Fibroblast of lung (primary cell): Measurements from ENCODE around the gene MRPL37.

Source experiments
- EZH2 ChIP-seq: IDR thresholded peaks from 2 replicates; pipeline ENCODE4 v1.5.1; 2012; ENCODE audit warnings: low read length, control low read depth, mild to moderate bottlenecking; ENCODE audit errors: missing control alignments
- TF ChIP-seq, protein P1 (sequence below), 2 donors: IDR thresholded peaks in 1 of 2; conservative IDR thresholded peaks in 1 of 2; 1 replicate in 1 of 2; 2 replicates in 1 of 2; pipeline ENCODE4 v1.5.1; 2011 to 2012; ENCODE audit warnings: low read length in 2 of 2, control low read depth in 1 of 2, inconsistent platforms in 1 of 2, low read depth in 1 of 2, mild to moderate bottlenecking in 1 of 2

DNA sequence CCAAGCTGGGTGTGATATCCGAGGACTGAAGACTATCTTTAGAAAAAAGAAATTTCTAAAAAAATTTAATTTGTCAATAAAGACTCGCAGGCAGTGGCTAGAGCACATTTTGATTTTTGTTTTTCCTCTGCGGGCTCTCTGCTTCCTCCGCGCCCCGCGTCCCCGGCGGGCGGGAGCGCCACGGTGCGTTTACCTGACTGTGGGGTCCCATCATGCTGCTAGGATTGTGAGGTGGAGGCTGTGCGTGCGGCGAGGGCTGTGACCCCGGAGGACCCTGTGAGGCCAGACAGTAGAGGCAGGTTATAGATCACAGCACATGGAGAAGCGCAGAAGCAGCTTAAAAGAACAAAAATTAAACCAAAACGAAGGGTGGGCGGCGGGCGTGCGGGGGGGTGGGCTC, 57.9 kb downstream of the MRPL37 start:
- TF ChIP-seq EZH2 = no peak
- TF ChIP-seq, protein P1, sequence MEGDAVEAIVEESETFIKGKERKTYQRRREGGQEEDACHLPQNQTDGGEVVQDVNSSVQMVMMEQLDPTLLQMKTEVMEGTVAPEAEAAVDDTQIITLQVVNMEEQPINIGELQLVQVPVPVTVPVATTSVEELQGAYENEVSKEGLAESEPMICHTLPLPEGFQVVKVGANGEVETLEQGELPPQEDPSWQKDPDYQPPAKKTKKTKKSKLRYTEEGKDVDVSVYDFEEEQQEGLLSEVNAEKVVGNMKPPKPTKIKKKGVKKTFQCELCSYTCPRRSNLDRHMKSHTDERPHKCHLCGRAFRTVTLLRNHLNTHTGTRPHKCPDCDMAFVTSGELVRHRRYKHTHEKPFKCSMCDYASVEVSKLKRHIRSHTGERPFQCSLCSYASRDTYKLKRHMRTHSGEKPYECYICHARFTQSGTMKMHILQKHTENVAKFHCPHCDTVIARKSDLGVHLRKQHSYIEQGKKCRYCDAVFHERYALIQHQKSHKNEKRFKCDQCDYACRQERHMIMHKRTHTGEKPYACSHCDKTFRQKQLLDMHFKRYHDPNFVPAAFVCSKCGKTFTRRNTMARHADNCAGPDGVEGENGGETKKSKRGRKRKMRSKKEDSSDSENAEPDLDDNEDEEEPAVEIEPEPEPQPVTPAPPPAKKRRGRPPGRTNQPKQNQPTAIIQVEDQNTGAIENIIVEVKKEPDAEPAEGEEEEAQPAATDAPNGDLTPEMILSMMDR (conservative IDR thresholded peaks at IDR 0.05 in 1 of 2, IDR thresholded peaks at IDR 0.05 in 1 of 2; ENCODE audit: low read depth in 1 of 2, low read length in 2 of 2) = no peak
